Activated T-cell treated with anti-CD3 and anti-CD28 coated beads, Interleukin-2, amount 50 U/mL, for 72 hours (primary cell): Measurements from ENCODE around the gene CTAG2. TPM values are rescaled to one million over a fixed set of nuclear protein-coding genes. Genes with fewer than 3 reads are reported as not detected.
"Not testable (repeated sequence)": the region's sequence is repeated elsewhere in the genome, so short reads cannot be mapped to it uniquely, and the experiment has no call there.

Experiments
- ATAC-seq, 2 donors: fragments of 150-1000 bp; cut with Tn5 transposase; replicated peaks in 1 of 2; 2 replicates each; pipeline ENCODE4 v1.10.0; 2021; ENCODE audit warnings: moderate library complexity in 2 of 2, mild to moderate bottlenecking in 1 of 2
- DNase-seq, 2 donors: peaks; one replicate each; pipeline ENCODE4 v3.0.0; 2021 to 2022; ENCODE audit warnings: mixed read lengths in 1 of 2
- H3K27ac Mint-ChIP-seq: one replicate; pipeline ENCODE4 v1.8.0; 2022; ENCODE audit warnings: mild to moderate bottlenecking, moderate library complexity, mixed read lengths
- H3K27me3 Mint-ChIP-seq: one replicate; pipeline ENCODE4 v1.8.0; 2022; ENCODE audit warnings: low read depth, mixed read lengths
- H3K36me3 Mint-ChIP-seq, 2 donors: one replicate each; pipeline ENCODE4 v1.8.0; 2022; ENCODE audit warnings: mixed read lengths in 2 of 2, mild to moderate bottlenecking in 1 of 2; ENCODE audit not compliant: insufficient read depth in 2 of 2
- H3K4me1 Mint-ChIP-seq: one replicate; pipeline ENCODE4 v1.8.0; 2022; ENCODE audit warnings: low read depth, mixed read lengths
- H3K4me3 Mint-ChIP-seq, 2 donors: one replicate each; pipeline ENCODE4 v1.8.0; 2022; ENCODE audit warnings: mild to moderate bottlenecking in 2 of 2, mixed read lengths in 2 of 2, moderate library complexity in 2 of 2
- H3K9me3 Mint-ChIP-seq, 2 donors: one replicate each; pipeline ENCODE4 v1.8.0; 2022; ENCODE audit warnings: mixed read lengths in 2 of 2
- total RNA-seq, 2 donors: library from RNA; stranded (reverse); gene quantifications; one replicate each; pipeline ENCODE4 v1.2.3, GENCODE V29; 2022

The CTAG2 gene
- total RNA-seq, 2 donors from 2014 or later, result not detected

- Mint-ChIP-seq H3K27ac (no peak overlapping the region), H3K9me3 (peaks cover 0 to 3% of the 10 kb centered on the region in 2 donors), H3K36me3 (peaks cover 0 to 2% of the 10 kb centered on the region in 2 donors), H3K27me3 (no peaks in the 10 kb centered on the region), H3K4me3 (no peak overlapping the region), H3K4me1 (no peaks in the 10 kb centered on the region)
- DNase-seq (no peak), ATAC-seq (no peak)
Observed at GRCh38 chrX:154657226-154657805, 3.9 kb upstream of the CTAG2 start.

GRCh38 chrX:154655786-154656185, 2.4 kb upstream of the CTAG2 start:
- no peak overlapping the region for H3K4me3 Mint-ChIP-seq
- H3K27me3 Mint-ChIP-seq, result no peaks in the 10 kb centered on the region
- H3K4me1 Mint-ChIP-seq, result no peaks in the 10 kb centered on the region
- H3K36me3 Mint-ChIP-seq, result no peaks in the 10 kb centered on the region
- DNase-seq (no peak), ATAC-seq (no peak)
- H3K27ac Mint-ChIP-seq, result no peak overlapping the region
- H3K9me3 Mint-ChIP-seq, result no peaks in the 10 kb centered on the region

GRCh38 chrX:154655346-154655745, 2.0 kb upstream of the CTAG2 start:
- DNase-seq (no peak), ATAC-seq (no peak)
- Mint-ChIP-seq H3K27me3 (no peaks in the 10 kb centered on the region), H3K4me1 (no peaks in the 10 kb centered on the region), H3K27ac (no peak overlapping the region), H3K36me3 (no peaks in the 10 kb centered on the region), H3K4me3 (no peak overlapping the region), H3K9me3 (no peaks in the 10 kb centered on the region)

- ATAC-seq (no peak), DNase-seq (no peak)
- Mint-ChIP-seq H3K4me1 (no peaks in the 10 kb centered on the region), H3K4me3 (no peak overlapping the region), H3K27me3 (no peaks in the 10 kb centered on the region), H3K36me3 (no peaks in the 10 kb centered on the region), H3K27ac (no peak overlapping the region), H3K9me3 (no peaks in the 10 kb centered on the region)
Observed at GRCh38 chrX:154654925-154655324, 1.5 kb upstream of the CTAG2 start.

GRCh38 chrX:154654372-154654771, 993 bp upstream of the CTAG2 start:
- Mint-ChIP-seq H3K9me3 (no peaks in the 10 kb centered on the region), H3K4me1 (no peaks in the 10 kb centered on the region), H3K4me3 (no peak overlapping the region), H3K27ac (no peak overlapping the region), H3K36me3 (no peaks in the 10 kb centered on the region), H3K27me3 (no peaks in the 10 kb centered on the region)
- no peak for DNase-seq
- ATAC-seq, result no peak

- Mint-ChIP-seq H3K9me3 (no peaks in the 10 kb centered on the region), H3K27ac (no peak overlapping the region), H3K27me3 (no peaks in the 10 kb centered on the region), H3K4me3 (no peak overlapping the region), H3K36me3 (no peaks in the 10 kb centered on the region), H3K4me1 (no peaks in the 10 kb centered on the region)
- no peak for ATAC-seq
- no peak for DNase-seq
Observed at GRCh38 chrX:154653048-154653401, 354 bp downstream of the CTAG2 start.

- H3K27ac Mint-ChIP-seq, result no peak overlapping the region
- no peak overlapping the region for H3K4me3 Mint-ChIP-seq
- ATAC-seq (no peak), DNase-seq (no peak)
- no peaks in the 10 kb centered on the region for H3K36me3 Mint-ChIP-seq
- no peaks in the 10 kb centered on the region for H3K9me3 Mint-ChIP-seq
- H3K4me1 Mint-ChIP-seq, result no peaks in the 10 kb centered on the region
- H3K27me3 Mint-ChIP-seq, result no peaks in the 10 kb centered on the region
Observed at GRCh38 chrX:154652311-154653047, 900 bp downstream of the CTAG2 start.

GRCh38 chrX:154650221-154650510, 3.2 kb downstream of the CTAG2 start:
- no peaks in the 10 kb centered on the region for H3K27me3 Mint-ChIP-seq
- H3K4me3 Mint-ChIP-seq, result no peak overlapping the region
- H3K9me3 Mint-ChIP-seq, result no peaks in the 10 kb centered on the region
- no peak overlapping the region for H3K27ac Mint-ChIP-seq
- no peaks in the 10 kb centered on the region for H3K4me1 Mint-ChIP-seq
- DNase-seq (no peak), ATAC-seq (no peak)
- no peaks in the 10 kb centered on the region for H3K36me3 Mint-ChIP-seq

GRCh38 chrX:154649503-154650220, 3.7 kb downstream of the CTAG2 start:
- H3K27me3 Mint-ChIP-seq, result no peaks in the 10 kb centered on the region
- DNase-seq (no peak), ATAC-seq (no peak)
- H3K4me3 Mint-ChIP-seq, result no peak overlapping the region
- no peaks in the 10 kb centered on the region for H3K36me3 Mint-ChIP-seq
- no peaks in the 10 kb centered on the region for H3K9me3 Mint-ChIP-seq
- no peak overlapping the region for H3K27ac Mint-ChIP-seq
- no peaks in the 10 kb centered on the region for H3K4me1 Mint-ChIP-seq

GRCh38 chrX:154648931-154649330, 4.4 kb downstream of the CTAG2 start:
- no peaks in the 10 kb centered on the region for H3K36me3 Mint-ChIP-seq
- H3K4me1 Mint-ChIP-seq, result no peaks in the 10 kb centered on the region
- DNase-seq (no peak), ATAC-seq (no peak)
- no peaks in the 10 kb centered on the region for H3K9me3 Mint-ChIP-seq
- no peaks in the 10 kb centered on the region for H3K27me3 Mint-ChIP-seq
- H3K4me3 Mint-ChIP-seq, result no peak overlapping the region
- H3K27ac Mint-ChIP-seq, result no peak overlapping the region

GRCh38 chrX:154645745-154646378, 7.5 kb downstream of the CTAG2 start:
- not testable (repeated sequence) for H3K36me3 Mint-ChIP-seq, H3K4me1 Mint-ChIP-seq, H3K27ac Mint-ChIP-seq, H3K4me3 Mint-ChIP-seq, H3K9me3 Mint-ChIP-seq, DNase-seq, H3K27me3 Mint-ChIP-seq
- ATAC-seq, result peak; percentile 79 to 86

- H3K4me1 Mint-ChIP-seq, H3K4me3 Mint-ChIP-seq, H3K27me3 Mint-ChIP-seq, H3K27ac Mint-ChIP-seq, DNase-seq, H3K36me3 Mint-ChIP-seq, H3K9me3 Mint-ChIP-seq, ATAC-seq: not testable (repeated sequence)
Observed at GRCh38 chrX:154643708-154644107, 9.7 kb downstream of the CTAG2 start.

GRCh38 chrX:154641740-154642139, 11.6 kb downstream of the CTAG2 start:
- not testable (repeated sequence) for H3K9me3 Mint-ChIP-seq, ATAC-seq, H3K27ac Mint-ChIP-seq, H3K36me3 Mint-ChIP-seq, H3K4me1 Mint-ChIP-seq, H3K27me3 Mint-ChIP-seq, H3K4me3 Mint-ChIP-seq, DNase-seq
